Measurements from ENCODE around the gene TEX48.

DNA sequence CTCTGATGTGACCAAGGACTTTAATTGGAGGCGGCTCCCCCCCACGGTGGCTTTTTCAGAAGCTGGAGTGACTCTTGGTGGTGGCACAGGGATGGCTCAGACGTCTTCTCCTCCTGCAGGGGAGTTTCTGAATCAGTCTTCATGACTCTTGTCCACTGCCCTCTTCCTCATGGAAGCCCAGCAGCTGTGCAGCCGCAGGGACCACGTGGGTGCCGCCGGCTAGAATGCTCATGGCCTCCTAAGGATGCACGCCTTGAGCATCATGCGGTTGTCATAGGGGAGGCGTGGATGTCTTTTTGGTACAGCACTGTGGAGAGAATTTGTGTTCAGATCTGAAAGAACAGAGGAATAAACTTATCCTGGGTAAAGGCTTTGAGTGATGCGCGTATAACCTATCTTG is 25.7 kb downstream of the TEX48 start:
- TF ChIP-seq, protein P1, sequence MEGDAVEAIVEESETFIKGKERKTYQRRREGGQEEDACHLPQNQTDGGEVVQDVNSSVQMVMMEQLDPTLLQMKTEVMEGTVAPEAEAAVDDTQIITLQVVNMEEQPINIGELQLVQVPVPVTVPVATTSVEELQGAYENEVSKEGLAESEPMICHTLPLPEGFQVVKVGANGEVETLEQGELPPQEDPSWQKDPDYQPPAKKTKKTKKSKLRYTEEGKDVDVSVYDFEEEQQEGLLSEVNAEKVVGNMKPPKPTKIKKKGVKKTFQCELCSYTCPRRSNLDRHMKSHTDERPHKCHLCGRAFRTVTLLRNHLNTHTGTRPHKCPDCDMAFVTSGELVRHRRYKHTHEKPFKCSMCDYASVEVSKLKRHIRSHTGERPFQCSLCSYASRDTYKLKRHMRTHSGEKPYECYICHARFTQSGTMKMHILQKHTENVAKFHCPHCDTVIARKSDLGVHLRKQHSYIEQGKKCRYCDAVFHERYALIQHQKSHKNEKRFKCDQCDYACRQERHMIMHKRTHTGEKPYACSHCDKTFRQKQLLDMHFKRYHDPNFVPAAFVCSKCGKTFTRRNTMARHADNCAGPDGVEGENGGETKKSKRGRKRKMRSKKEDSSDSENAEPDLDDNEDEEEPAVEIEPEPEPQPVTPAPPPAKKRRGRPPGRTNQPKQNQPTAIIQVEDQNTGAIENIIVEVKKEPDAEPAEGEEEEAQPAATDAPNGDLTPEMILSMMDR (IDR thresholded peaks at IDR 0.05): no peak
- no peak for TF ChIP-seq POLR2A (IDR thresholded peaks at IDR 0.05)

All from tibial nerve (tissue), 3 donors.